Activated CD8-positive, alpha-beta memory T cell treated with anti-CD3 and anti-CD28 coated beads, Interleukin-2, amount 50 U/mL, for 48 hours (primary cell): ENCODE results near the gene CDH4.

Experiments
- DNase-seq: peaks from one replicate; pipeline ENCODE4 v3.0.0-alpha.2; 2020

Gene CDH4

GRCh38 chr20:61567204-61567603 is 315.1 kb downstream of the CDH4 start:
- DNase-seq, result no peak

- no peak for DNase-seq
These were observed 317.8 kb downstream of the CDH4 start for GRCh38 chr20:61569825-61570224.

DNA sequence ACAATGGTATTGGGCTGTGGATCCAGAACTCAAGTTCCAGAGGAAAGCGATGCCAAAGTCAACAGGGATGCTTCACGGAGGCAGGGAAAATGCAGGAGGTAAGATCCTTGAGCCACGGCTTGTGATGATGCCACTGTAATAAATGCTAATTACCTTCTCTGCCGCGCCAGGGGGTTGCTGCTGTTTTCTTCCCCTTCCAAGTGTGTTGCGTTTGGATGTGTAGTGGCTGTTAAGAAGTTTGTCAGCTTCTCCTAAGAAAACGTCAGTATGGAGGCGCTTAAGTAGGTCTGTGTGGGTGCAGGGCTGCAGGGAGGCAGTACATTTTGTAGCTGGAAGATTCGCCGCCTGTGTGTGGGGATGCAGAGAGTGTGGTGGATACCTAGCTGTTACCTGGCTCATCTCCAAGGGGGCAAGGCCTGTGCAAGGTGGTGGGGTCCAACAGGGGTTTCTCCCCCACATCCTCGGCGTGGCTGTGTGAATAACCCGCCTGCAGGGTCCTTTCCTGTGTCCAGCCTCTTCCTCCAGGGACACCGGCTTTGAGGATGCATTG is 318.7 kb downstream of the CDH4 start:
- no peak for DNase-seq

DNA sequence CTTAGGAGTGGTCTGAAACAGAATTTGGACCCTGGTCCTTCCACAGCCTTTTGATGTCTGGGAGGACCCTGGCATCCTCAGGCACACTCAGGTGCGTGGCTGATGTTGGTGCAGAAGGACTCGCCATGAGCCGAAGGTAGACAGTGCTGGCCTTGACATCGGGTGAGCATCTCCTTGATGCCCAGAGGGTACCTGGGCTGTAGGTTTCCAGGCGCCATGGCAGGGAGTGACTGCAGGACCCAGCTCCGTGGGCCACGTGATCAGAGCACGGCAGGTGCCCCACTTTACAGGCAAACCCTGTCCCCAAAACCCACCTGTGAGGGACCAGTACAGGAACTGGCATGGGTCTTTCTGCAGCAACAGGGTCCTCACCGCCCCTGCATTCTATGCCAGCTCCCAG is 319.2 kb downstream of the CDH4 start:
- no peak for DNase-seq

- DNase-seq, result no peak
These were observed 320.1 kb downstream of the CDH4 start for GRCh38 chr20:61571916-61572711.

- no peak for DNase-seq
These were observed 320.7 kb downstream of the CDH4 start for GRCh38 chr20:61572789-61573188.

- DNase-seq, result no peak
These were observed 321.6 kb downstream of the CDH4 start for GRCh38 chr20:61573415-61574305.

DNA sequence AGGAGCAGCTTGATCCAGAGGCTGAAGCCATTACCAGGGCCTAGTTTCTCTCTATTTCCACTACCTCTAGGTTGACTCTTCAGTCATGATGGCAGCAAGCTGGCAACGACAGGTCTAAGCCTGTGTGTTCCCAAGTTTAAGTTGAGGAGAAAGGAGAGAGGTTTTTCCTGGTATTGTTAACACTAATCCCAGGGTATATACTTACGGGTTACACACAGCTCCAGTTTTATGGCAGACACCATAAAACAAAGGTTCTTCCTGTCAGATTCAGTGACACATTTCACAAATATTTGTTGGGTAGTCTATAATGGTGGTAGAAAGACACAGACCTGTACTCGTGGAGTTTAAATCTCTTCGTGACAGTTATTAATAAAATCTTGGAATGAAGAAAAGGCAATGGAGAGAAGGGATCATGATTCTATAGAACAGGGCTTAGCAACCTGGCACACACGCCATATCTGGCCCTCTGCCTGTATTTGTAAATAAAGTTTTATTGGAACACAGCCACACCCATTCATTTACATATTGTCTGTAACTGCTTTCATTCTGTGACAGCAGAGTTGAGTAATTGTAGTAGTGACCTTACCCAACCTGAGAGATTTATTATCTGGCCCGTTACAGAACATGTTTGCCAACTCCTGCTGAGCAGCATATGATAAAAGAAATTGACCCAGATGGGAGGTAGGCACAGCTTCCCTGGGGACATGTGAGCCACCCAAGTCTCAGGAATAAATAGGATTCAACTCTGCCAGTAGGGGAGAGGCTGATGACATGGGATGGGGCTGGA is 323.3 kb downstream of the CDH4 start:
- no peak for DNase-seq

DNA sequence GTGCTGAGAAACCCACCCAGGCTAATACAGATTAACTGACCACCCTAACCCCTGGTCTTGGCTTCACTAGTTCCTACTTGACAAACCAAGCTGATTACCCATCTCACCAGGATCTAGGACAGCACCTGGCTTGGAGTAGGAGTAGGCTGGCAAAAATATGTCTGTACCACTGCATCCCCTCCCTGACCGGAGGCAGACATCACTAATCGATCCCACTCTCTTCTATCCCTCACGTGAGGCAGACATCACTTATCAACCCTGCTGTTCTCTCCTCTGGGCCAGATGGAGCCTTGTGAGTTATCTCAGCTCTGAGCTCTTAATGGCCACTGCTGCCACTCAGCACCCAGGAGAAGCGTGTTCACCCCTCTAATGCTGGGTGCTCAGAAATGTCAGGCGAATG is 324.3 kb downstream of the CDH4 start:
- no peak for DNase-seq

- DNase-seq, result no peak
These were observed 325.0 kb downstream of the CDH4 start for GRCh38 chr20:61577065-61577464.

DNA sequence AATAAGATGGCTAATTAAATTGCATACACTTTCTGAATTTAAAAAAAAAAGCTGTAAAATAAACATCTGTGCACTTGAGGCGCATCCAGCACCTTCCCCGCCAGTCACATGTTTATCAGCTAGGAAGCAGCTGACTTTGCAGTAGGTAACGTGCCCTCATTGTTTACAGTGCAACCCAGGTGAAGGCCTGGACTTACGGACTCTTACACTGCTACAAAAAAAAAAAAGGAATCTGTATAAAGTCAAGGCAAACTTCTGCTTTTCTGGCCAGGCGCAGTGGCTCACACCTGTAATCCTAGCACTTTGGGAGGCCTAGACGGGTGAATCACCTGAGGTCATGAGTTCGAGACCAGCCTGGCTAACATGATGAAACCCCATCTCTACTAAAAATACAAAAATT is 327.8 kb downstream of the CDH4 start:
- DNase-seq, result no peak

- no peak for DNase-seq
These were observed 329.1 kb downstream of the CDH4 start for GRCh38 chr20:61580958-61581824.

DNA sequence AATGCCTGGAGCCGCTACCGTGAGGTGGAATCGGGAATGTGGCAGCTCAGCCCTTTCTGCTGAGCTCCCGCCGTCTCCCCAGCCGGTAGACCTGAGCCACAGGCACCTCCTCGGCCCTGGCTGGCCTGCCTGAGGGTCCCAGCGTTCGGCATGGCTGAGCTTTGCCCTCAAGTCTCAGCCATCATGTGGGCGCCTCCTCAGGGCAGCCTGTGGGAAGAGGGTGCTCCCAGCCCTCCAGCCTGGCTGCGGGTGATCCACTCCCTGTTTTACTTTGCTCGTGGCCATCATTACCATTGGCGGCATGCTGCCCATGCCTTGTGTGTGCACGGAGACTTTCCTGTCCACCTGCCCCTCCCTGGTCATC is 329.7 kb downstream of the CDH4 start:
- DNase-seq, result no peak

DNA sequence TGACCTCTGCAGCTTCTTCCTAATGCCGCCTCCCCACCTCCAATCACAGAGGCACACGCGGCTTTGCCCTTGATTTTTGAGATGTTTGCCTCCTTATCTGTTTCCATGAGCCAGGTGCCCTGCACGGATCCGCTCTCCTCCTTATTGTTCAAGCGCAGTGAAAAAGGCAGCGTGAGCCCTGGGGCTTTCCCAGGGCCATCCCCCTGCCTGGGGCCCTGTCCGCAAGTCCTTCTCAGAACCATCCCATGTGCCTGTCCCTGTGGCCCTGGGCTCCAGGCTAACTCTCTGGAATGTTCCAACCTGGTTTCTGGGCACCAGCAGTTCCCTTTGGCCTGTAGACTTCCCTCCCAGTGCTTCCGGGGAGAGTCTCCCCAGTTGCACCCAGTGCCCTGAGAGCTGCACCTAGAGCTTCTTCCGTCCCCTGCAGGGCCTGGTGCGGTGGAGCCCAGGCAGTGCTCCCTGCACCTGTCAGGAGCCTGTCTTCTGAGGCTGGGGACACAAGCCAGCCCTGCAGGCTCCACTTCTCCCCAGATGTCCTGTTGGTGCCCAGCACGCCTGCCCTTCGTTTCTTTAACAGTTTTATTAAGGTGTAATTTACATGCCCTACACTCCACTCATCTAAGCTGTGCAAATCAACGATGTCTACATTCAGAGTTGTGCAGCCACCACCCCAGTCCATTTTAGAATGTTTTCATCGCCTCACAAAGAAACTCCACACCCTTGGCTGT is 330.3 kb downstream of the CDH4 start:
- no peak for DNase-seq

- no peak for DNase-seq
These were observed 331.3 kb downstream of the CDH4 start for GRCh38 chr20:61583356-61583755.

DNA sequence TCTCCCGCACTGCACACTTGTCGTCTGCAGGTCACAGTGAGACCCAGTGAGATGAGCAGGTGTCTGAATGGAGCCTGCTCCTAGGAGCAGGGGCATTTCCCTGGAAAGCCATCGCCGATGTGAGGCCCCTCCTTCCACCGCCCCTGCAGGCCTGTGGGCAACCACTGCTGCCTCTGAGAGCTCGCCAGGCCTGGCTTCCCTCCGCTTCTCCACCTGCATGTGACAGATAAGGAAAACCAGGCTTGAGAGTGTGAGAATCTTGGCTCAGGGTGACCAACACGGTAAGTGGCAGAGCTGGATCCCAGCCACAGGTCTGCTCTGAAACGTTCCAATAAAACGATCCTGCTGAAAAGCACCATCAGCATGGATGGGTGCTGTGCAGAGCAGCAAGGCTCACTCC is 332.8 kb downstream of the CDH4 start:
- DNase-seq, result no peak

DNA sequence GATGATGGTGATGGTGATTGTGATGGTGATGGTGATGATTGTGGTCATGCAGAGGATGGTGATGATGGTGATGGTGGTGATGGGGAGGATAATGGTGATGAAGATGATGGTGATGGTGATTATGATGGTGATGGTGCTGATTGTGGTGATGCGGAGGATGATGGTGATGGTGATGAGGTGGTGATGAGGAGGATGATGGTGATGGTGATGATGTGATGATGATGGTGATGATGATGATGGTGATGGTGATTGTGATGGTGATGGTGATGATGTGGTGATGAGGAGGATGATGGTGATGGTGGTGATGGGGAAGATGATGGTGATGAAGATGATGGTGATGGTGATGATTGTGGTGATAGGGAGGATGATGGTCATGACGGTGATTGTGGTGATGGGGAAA is 333.7 kb downstream of the CDH4 start:
- DNase-seq, result no peak

DNA sequence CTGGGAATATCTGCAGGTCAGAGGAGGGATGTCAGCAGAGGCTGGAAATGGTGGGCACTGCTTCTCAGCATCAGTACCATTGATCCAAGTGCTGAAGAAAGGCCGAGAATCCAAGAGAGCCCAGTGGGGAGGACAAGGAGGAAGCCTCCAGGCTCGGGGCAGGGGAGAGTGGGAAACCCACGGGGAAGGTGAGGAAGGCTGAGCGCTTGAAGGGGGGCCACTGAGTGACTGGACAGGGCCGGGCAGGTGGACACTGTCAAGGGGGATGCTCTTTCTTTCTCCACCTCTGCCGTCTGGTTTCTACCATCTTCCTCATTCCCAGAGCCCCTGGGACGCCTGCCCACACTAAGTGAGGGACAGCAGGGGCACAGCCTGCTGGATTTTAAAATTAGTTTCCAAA is 335.0 kb downstream of the CDH4 start:
- no peak for DNase-seq

DNA sequence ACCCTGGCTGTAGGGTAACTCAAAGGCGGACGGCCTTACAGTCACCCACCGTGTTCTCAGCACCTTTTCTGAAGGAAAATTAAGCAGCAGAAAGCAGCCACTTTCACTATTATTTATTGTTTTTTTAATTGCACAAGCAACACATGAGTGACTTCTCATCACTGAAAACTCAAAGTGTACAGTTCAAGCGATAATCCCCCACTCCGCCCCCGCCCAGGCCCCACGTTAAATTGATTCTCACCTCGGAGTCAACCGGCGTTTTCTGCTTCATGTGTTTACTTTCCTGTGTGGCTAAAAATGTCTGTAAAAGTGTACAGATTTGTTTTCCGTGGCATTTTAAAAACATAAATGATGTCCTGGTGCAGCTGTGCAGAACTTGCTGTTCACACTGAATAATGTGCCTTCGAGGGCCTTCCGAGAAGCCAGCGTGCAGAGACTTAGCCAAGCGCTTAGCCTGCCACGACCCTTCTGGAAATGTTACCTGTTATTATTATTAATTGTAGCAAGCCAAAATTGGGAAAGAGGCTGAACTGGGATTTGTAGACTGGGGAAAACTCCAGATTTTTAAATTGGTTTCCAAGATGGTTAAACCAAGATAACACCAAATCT is 335.7 kb downstream of the CDH4 start:
- no peak for DNase-seq

- no peak for DNase-seq
These were observed 336.6 kb downstream of the CDH4 start for GRCh38 chr20:61588411-61589385.
